ENCODE measurements around the gene BORCS5. TPM values are rescaled to one million over a fixed set of nuclear protein-coding genes. Genes with fewer than 3 reads are reported as not detected.
"Not testable (repeated sequence)": the region's sequence is repeated elsewhere in the genome, so short reads cannot be mapped to it uniquely, and the experiment has no call there.

BORCS5 gene
- total RNA-seq: 10 to 100 TPM; 41.1 to 43.3 TPM

- ChIA-PET CTCF (interaction anchor here (1.0 to 2.3 kb wide), 9 partner anchors 9 to 369 kb away, joined by 3 to 8 read pairs (median 3); no protein-coding TSS in a partner anchor), POLR2A (interaction anchor here (0.6 to 3.2 kb wide), 22 partner anchors 9 to 380 kb away, joined by 3 to 25 read pairs (median 4); partner anchors contain the start of genes CDKN1B and DUSP16)
Measured at GRCh38 chr12:12356896-12357718, at the start of gene BORCS5. Gene BORCS5, plus strand, starts transcription at chr12:12357078. Its CDS starts 374 bp downstream, at chr12:12357452.

- CTCF ChIA-PET: not testable (repeated sequence)
Measured at GRCh38 chr12:12310695-12311094, 46.2 kb upstream of the BORCS5 start.

DNA sequence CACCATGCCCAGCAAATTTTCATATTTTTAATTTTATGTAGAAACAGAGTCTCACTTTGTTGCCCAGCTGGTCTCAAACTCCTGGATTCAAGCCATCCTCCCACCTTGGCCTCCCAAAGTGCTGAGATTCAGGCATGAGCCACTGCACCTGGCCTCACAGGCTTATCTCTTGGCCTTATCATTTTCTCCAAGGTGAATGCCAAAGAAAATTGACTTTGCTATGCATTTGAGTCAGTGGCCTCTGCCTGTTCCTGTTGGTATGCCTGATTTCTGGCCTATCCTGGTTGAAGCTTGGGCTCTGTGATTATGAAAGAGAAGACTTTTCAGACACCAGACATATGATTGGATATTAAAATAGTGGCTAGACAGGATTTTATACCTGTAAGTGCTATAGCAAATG, 41.0 kb upstream of the BORCS5 start:
- ChIA-PET POLR2A (no interaction called here), CTCF (no interaction called here)

More at GRCh38 chr12:12310695-12311094, 46.2 kb upstream of the BORCS5 start:
- POLR2A ChIA-PET: not testable (repeated sequence)

GRCh38 chr12:12319451-12320183, 37.3 kb upstream of the BORCS5 start:
- CTCF ChIA-PET: no interaction called here
- POLR2A ChIA-PET: no interaction called here

DNA sequence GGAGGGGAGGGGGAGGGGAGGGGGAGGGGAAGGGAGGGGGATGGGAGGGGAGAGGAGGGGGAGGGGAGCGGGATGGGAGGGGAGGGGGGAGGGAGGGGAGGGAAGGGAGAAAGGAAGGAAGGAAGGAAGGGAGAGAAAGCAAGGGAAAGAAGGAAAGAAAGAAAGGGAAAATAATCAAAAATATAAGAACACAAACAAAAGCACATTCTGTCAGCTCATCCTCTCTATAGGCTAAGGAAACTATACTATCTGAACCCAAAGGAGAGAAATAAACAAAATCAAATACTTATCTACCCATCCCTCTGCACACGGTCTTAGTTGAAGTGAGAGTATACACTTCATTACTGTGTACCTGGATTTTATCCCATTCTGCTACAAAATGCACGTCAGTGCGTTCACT, 33.8 kb upstream of the BORCS5 start:
- POLR2A ChIA-PET: no interaction called here

DNA sequence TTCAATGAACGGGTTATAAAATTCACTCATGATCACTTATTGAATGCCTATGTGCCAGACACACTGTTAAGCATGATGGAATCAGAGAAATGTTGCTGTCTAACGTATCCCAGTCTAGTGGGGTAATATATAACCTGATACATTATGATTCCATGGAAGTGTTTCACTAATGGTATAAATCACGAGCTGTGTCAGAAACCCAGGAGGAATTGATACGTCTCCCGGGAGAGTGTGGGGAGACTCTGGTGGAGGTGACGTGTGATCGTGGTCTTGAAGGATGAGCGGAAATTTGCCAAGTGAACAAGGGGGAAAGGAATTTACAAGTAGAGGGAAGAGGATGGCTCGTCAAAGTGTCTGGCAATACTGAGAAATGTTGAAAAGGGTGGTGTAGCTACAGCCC, 33.3 kb upstream of the BORCS5 start:
- ChIA-PET POLR2A (no interaction called here), CTCF (no interaction called here)

More for the DNA sequence above, 33.8 kb upstream of the BORCS5 start:
- CTCF ChIA-PET: no interaction called here

GRCh38 chr12:12326262-12326661, 30.6 kb upstream of the BORCS5 start:
- POLR2A ChIA-PET: no interaction called here

GRCh38 chr12:12327802-12328201, 29.1 kb upstream of the BORCS5 start:
- CTCF ChIA-PET: interaction anchor here (0.6 to 1.8 kb wide), 9 partner anchors 9 to 621 kb away, joined by 3 to 6 read pairs (median 4); partner anchors contain the start of gene MANSC1
- POLR2A ChIA-PET: interaction anchor here (0.6 kb wide), 1 partner anchor 262 kb away, joined by 5 read pairs; no protein-coding TSS in a partner anchor

More at GRCh38 chr12:12326262-12326661, 30.6 kb upstream of the BORCS5 start:
- CTCF ChIA-PET: interaction anchor here (1.4 to 1.5 kb wide), 2 partner anchors 10 to 12 kb away, joined by 3 to 4 read pairs; no protein-coding TSS in a partner anchor

DNA sequence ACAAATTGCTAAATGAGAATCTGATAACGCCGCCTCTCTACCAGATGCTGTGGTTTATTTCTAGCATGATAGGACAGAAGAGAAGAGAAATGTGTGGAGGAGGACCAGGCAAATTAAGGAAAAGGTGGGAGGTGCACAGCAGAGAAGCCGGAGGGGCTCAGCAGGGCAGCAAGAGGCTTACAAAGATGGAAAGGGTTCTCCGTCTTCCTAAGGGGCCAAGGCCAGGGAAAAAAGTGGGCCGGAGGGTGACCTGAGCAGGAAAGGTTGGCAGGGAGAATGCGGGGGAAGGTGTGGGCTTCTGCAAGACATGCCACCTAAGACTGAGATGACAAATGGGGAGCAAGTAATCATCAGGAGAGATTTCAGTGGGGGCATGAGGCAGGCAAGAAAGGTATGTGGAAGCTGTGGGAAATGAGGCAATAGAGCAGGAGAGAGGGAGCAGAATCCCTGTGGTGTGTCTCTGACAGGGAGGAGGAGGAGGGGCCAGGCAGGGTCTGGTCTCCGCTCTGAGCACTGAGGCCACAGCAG, 25.6 kb upstream of the BORCS5 start:
- ChIA-PET CTCF (no interaction called here), POLR2A (no interaction called here)

GRCh38 chr12:12331896-12332295, 25.0 kb upstream of the BORCS5 start:
- ChIA-PET POLR2A (no interaction called here), CTCF (interaction anchor here (0.6 kb wide), 1 partner anchor 832 kb away, joined by 4 read pairs; no protein-coding TSS in a partner anchor)

DNA sequence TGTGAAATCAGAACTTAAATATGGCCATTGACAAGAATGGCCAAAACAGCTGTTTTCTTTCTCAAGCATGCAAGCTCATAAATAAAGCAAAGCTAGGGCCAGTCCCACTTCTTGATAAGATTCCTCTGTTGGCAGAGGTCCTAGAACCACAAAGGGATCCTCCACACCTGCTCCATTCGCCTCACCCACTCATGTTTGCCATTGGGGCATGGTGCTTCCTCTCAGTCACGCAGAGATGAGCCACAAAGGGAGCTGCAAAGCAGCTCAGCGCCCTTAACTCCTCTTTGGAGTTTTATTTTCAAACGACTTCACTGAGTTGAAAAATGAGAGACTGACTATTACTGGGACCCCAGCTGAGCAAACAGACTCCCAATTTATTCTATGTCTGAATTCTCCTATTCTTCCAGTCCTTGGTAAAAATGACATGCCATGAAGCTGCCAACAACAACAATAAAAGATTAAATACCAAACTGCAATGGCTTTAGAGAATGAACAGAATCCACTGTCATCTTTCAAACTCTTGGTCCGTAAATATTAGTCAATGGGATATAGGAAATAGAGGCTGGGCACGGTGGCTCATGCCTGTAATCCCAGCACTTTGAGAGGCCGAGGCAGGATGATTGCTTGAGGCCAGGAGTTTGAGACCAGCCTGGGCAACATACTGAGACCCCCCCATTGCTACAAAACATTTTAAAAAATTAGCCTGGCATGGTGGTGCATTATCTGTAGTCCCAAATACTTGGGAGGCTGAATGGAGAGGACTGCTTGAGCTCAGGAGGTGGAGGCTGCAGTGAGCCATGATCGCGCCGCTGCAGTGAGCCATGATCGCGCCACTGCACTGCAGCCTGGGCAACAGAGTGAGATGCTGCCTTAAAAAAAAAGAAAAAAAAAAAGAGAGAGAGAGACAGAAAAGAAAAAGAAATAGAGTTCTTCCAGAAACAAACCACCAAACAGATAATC, 23.2 kb upstream of the BORCS5 start:
- ChIA-PET CTCF (interaction anchor here (0.6 to 1.8 kb wide), 5 partner anchors 9 to 296 kb away, joined by 3 to 5 read pairs (median 3); no protein-coding TSS in a partner anchor), POLR2A (no interaction called here)

DNA sequence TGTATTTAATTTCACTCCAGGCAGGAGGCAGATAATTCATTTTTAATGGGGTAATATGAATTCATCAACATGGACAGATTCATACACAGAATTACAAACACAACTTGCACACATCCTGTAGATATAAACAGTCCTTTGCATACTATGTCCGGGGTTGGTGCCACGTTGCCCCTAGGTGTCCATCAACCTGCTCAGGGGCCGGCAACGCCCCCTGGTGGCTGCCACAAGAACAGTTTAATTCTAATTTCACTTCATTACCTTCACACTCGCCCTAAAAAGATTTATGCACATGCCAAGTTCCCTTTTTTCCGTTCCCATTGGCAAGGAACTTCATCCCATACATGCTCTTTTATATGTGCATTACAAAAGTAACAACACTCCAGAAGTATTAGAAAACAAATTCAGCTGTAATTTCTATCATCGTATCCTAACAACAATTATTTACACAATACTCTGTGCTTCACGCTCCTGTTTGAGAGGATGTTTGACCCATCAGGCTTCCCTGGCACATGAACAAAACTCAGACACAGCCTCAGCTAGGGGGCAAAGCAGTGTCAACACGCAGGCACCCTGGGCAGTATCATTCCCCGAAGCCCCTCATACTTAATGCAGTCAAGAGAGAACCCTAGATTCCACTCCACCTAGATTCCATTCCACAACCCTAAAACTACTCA, 22.4 kb upstream of the BORCS5 start:
- CTCF ChIA-PET: interaction anchor here (0.6 to 1.8 kb wide), 7 partner anchors 8 to 777 kb away, joined by 3 to 5 read pairs (median 4); no protein-coding TSS in a partner anchor
- POLR2A ChIA-PET: interaction anchor here (0.6 kb wide), 1 partner anchor 479 kb away, joined by 3 read pairs; the partner anchor contains the start of gene DDX47

- POLR2A ChIA-PET: no interaction called here
- CTCF ChIA-PET: interaction anchor here (0.6 to 1.3 kb wide), 3 partner anchors 9 to 24 kb away, joined by 3 to 4 read pairs (median 4); no protein-coding TSS in a partner anchor
Measured at GRCh38 chr12:12336049-12336411, 20.8 kb upstream of the BORCS5 start.

- ChIA-PET POLR2A (no interaction called here), CTCF (interaction anchor here (1.2 to 1.3 kb wide), 2 partner anchors 10 to 13 kb away, joined by 4 to 6 read pairs; partner anchors contain the start of gene MANSC1)
Measured at GRCh38 chr12:12336511-12336910, 20.4 kb upstream of the BORCS5 start.

DNA sequence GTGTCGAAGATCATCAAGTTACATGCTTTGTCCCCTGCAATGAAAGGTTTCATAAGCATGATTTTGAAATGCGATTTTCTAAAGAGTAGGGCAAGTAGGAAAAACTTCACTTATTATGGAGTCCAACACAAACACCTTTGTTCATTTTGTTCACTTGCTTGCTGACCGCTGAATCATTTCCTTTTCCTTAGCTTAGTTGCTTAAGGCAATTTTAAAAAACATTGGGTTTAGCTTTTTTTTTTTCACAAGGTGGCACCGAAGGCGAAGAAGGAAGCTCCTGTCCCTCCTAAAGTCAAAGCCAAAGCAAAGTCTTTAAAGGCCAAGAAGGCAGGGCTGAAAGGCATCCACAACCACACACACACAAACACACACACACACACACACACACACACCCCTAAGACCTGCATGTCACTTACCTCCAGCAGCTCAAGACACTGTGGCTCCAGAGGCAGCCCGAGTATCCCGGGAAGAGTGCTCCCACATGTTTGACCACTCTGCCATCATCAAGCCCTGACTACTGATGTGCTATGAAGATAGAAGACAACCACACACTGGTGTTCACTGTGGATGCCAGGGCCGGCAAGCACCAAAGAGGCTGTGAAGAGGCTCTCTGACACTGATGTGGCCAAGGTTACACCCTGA, 18.2 kb upstream of the BORCS5 start:
- POLR2A ChIA-PET: interaction anchor here (0.6 kb wide), 1 partner anchor 148 kb away, joined by 3 read pairs; no protein-coding TSS in a partner anchor
- CTCF ChIA-PET: interaction anchor here (0.8 kb wide), 2 partner anchors 12 kb away, joined by 3 read pairs; no protein-coding TSS in a partner anchor

GRCh38 chr12:12349711-12350665, 6.9 kb upstream of the BORCS5 start, which contains the start of gene MANSC1:
Gene MANSC1, minus strand, starts transcription at chr12:12350242. Its CDS starts 6,928 bp downstream, at chr12:12343314.
- ChIA-PET POLR2A (no interaction called here), CTCF (interaction anchor here (0.5 to 1.4 kb wide), 7 partner anchors 11 to 387 kb away, joined by 3 to 6 read pairs (median 3); no protein-coding TSS in a partner anchor)

Data from activated CD8-positive, alpha-beta memory T cell treated with anti-CD3 and anti-CD28 coated beads for 36 hours (primary cell).